Gastroesophageal sphincter (tissue), 4 donors: ENCODE results near the gene VPS26C. TPM values are rescaled to one million over a fixed set of nuclear protein-coding genes. Genes with fewer than 3 reads are reported as not detected.
"Not testable (repeated sequence)": the region's sequence is repeated elsewhere in the genome, so short reads cannot be mapped to it uniquely, and the experiment has no call there.

Experiments used
- ATAC-seq: fragments of 150-250 bp; one replicate; pipeline ENCODE4 v1.9.1; 2016; ENCODE audit warnings: mild to moderate bottlenecking, moderate library complexity
- H3K27ac ChIP-seq, 4 donors: fragments of 200-600 bp; sonication (generic) in 3 of 4; 1 replicate in 3 of 4; 2 replicates in 1 of 4; pipeline ENCODE4 v1.5.1; 2016 to 2019
- H3K27me3 ChIP-seq: fragments of 200-600 bp; sonication (generic); one replicate; pipeline ENCODE4 v1.5.1; 2019
- H3K36me3 ChIP-seq, 2 donors: fragments of 200-600 bp; sonication (generic); one replicate each; pipeline ENCODE4 v1.5.1; 2019; ENCODE audit warnings: control low read depth in 1 of 2
- H3K4me1 ChIP-seq, 3 donors: fragments of 200-600 bp; sonication (generic); 1 replicate in 2 of 3; 2 replicates in 1 of 3; pipeline ENCODE4 v1.5.1; 2016 to 2019; ENCODE audit warnings: control low read depth in 2 of 3
- H3K4me3 ChIP-seq, 2 donors: fragments of 200-600 bp; sonication (generic); one replicate each; pipeline ENCODE4 v1.5.1; 2019; ENCODE audit warnings: mild to moderate bottlenecking in 1 of 2, moderate library complexity in 1 of 2
- H3K9me3 ChIP-seq, 3 donors: fragments of 200-600 bp; sonication (generic); one replicate each; pipeline ENCODE4 v1.5.1; 2017 to 2019; ENCODE audit warnings: control low read depth in 2 of 3
- CTCF ChIP-seq, 4 experiments: fragments of 200-600 bp in 2 of 4; fragments of 450-650 bp in 2 of 4; sonication (generic) in 1 of 4; IDR thresholded peaks; one replicate each; pipeline ENCODE4 v1.5.1; 2017 to 2019; ENCODE audit warnings: antibody characterized with exemption in 4 of 4, mild to moderate bottlenecking in 2 of 4, moderate library complexity in 2 of 4
- EP300 ChIP-seq: sonication (generic); formaldehyde crosslinking; IDR thresholded peaks from one replicate; pipeline ENCODE4 v1.6.1; 2017; ENCODE audit warnings: antibody characterized with exemption, mild to moderate bottlenecking
- POLR2A ChIP-seq, 2 donors: fragments of 450-650 bp; IDR thresholded peaks; one replicate each; pipeline ENCODE4 v1.6.1; 2017; ENCODE audit warnings: antibody characterized with exemption in 2 of 2, mild to moderate bottlenecking in 2 of 2, moderate library complexity in 1 of 2
- POLR2AphosphoS5 ChIP-seq: sonication (generic); formaldehyde crosslinking; IDR thresholded peaks from one replicate; pipeline ENCODE4 v1.6.1; 2017; ENCODE audit warnings: antibody characterized with exemption
- WGBS, 2 donors: methylation state at CpG; one replicate each; pipeline ENCODE4 v1.1.5; 2018; ENCODE audit warnings: low coverage in 1 of 2; 5-methylcytosine and 5-hydroxymethylcytosine counted together
- total RNA-seq, 4 donors: library from RNA; depleted of rRNA; stranded (reverse); fragments of >200 nt; gene quantifications; one replicate each; pipeline ENCODE4 v1.1.0, GENCODE V29; 2016

The VPS26C gene
- total RNA-seq, 4 donors from 2014 or later, result 67.0 to 72.3 (median 68.4) TPM

GRCh38 chr21:37226041-37226920 is 40.9 kb downstream of the VPS26C start:
- H3K36me3 ChIP-seq, result peaks cover 0 to 84% of the 10 kb centered on the region in 2 donors
- H3K27ac ChIP-seq, result no peak overlapping the region
- no peak for TF ChIP-seq POLR2AphosphoS5
- TF ChIP-seq EP300, result no peak
- TF ChIP-seq POLR2A (IDR thresholded peaks at IDR 0.05), result no peak
- TF ChIP-seq CTCF (IDR thresholded peaks at IDR 0.05), result no peak
- 82 to 96% methylated on average over 4 to 9 of the region's 18 CpGs for WGBS, 2 donors
- H3K4me1 ChIP-seq, result peaks cover 0 to 3% (median 0%) of the 10 kb centered on the region in 3 donors
- no peaks in the 10 kb centered on the region for H3K9me3 ChIP-seq
- H3K27me3 ChIP-seq, result no peaks in the 10 kb centered on the region
- ATAC-seq, result no peak
- H3K4me3 ChIP-seq, result no peak overlapping the region

- no peak for ATAC-seq
- peaks cover 0 to 7% (median 2%) of the 10 kb centered on the region in 3 donors for H3K4me1 ChIP-seq
- H3K27me3 ChIP-seq, result no peaks in the 10 kb centered on the region
- WGBS, 2 donors, result 87 to 91% methylated on average over 7 to 17 of the region's 21 CpGs
- no peak overlapping the region for H3K27ac ChIP-seq
- TF ChIP-seq POLR2AphosphoS5, result no peak
- no peak for TF ChIP-seq CTCF (IDR thresholded peaks at IDR 0.05)
- no peak for TF ChIP-seq EP300
- TF ChIP-seq POLR2A (IDR thresholded peaks at IDR 0.05), result no peak
- peaks cover 0 to 73% of the 10 kb centered on the region in 2 donors for H3K36me3 ChIP-seq
- H3K4me3 ChIP-seq, result no peak overlapping the region
- H3K9me3 ChIP-seq, result no peaks in the 10 kb centered on the region
These were observed 42.0 kb downstream of the VPS26C start for GRCh38 chr21:37224861-37225839.

GRCh38 chr21:37223804-37224345 is 43.3 kb downstream of the VPS26C start:
- Histone ChIP-seq H3K27ac (no peak overlapping the region), H3K4me3 (no peak overlapping the region), H3K36me3 (peaks cover 0 to 60% of the 10 kb centered on the region in 2 donors), H3K9me3 (no peaks in the 10 kb centered on the region), H3K4me1 (peaks cover 2 to 13% (median 6%) of the 10 kb centered on the region in 3 donors), H3K27me3 (no peaks in the 10 kb centered on the region)
- ATAC-seq, result no peak
- TF ChIP-seq POLR2AphosphoS5, result no peak
- TF ChIP-seq EP300, result no peak
- TF ChIP-seq POLR2A (IDR thresholded peaks at IDR 0.05), result no peak
- TF ChIP-seq CTCF (IDR thresholded peaks at IDR 0.05), result no peak
- 83 to 100% methylated on average over 2 of the region's 2 CpGs for WGBS, 2 donors

- H3K4me1 ChIP-seq, result peaks cover 2 to 13% (median 6%) of the 10 kb centered on the region in 3 donors
- not testable (repeated sequence) for H3K4me3 ChIP-seq, H3K9me3 ChIP-seq, ATAC-seq, H3K27ac ChIP-seq, H3K27me3 ChIP-seq
- 83 to 90% methylated on average over 1 to 2 of the region's 3 CpGs for WGBS, 2 donors
- peaks cover 0 to 44% of the 10 kb centered on the region in 2 donors for H3K36me3 ChIP-seq
These were observed 44.9 kb downstream of the VPS26C start for GRCh38 chr21:37222248-37222647.
